GM21423 (cell line): Measurements from ENCODE around the gene TMEM25.
"Not testable (repeated sequence)": the region's sequence is repeated elsewhere in the genome, so short reads cannot be mapped to it uniquely, and the experiment has no call there.

ENCODE experiments used
- ATAC-seq: cut with Tn5 transposase; IDR thresholded peaks from one replicate; pipeline ENCODE4 v1.9.1; 2021; ENCODE audit warnings: mild to moderate bottlenecking, moderate library complexity; ENCODE audit not compliant: unreplicated experiment

The TMEM25 gene

DNA sequence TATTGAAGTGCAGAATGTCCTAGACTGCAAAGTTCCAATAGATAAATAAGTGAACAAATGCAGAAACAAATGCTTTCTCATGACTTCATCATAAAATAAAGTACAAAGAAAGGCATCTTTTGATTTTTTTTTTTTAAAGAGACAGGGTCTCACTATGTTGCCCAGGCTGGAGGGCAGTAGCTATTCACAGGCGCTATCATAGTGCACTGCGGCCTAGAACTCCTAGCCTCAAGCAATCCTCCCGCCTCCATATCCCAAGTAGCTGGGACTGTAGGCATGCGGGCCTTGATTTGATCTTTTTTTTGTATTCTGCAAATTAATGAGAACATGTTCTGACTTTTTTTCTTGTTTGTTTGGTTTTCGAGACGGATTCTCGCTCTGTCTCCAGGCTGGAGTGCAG, 43.6 kb downstream of the TMEM25 start:
- no peak for ATAC-seq

DNA sequence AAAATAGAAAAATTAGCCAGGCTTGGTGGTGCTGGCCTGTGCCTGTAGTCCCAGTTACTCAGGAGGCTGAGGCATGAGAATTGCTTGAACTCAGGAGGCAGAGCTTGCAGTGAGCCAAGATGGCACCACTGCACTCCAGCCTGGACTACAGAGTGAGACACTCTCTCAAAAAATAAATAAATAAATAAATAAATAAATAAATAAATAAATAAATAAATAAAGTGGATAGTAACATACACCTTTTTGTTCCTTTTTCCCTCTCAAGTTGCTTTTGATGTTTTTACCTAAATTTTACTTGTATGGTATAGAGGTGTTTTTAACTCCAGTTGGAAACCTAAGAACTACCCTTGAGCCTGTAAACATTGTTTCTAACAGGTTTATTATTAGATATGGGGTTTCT, 47.0 kb downstream of the TMEM25 start:
- ATAC-seq: not testable (repeated sequence)

DNA sequence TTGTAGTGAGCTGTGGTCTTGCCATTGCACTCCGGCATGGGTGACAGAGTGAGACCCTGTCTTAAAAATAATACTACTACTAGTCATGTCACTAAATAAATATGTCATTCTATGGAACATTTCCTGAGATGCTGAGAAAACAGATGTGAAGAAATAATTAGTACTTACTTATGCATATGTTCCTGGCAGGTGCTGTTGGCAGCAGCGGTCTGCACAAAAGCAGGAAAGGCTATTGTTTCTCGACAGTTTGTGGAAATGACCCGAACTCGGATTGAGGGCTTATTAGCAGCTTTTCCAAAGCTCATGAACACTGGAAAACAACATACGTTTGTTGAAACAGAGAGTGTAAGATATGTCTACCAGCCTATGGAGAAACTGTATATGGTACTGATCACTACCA, 50.1 kb downstream of the TMEM25 start:
- ATAC-seq: no peak
